Mucosa of stomach (tissue), 1 donor: Measurements from ENCODE around the gene OR51S1.
"Not testable (repeated sequence)": the region's sequence is repeated elsewhere in the genome, so short reads cannot be mapped to it uniquely, and the experiment has no call there.

Source experiments
- H3K27me3 ChIP-seq: one replicate; pipeline ENCODE4 v1.7.0; 2013; ENCODE audit warnings: mild to moderate bottlenecking, low read length; ENCODE audit not compliant: control insufficient read depth, insufficient read depth
- H3K36me3 ChIP-seq: one replicate; pipeline ENCODE4 v1.7.0; 2013; ENCODE audit warnings: low read length; ENCODE audit not compliant: control insufficient read depth, insufficient read depth
- H3K4me1 ChIP-seq: one replicate; pipeline ENCODE4 v1.7.0; 2013; ENCODE audit warnings: mild to moderate bottlenecking, low read length; ENCODE audit not compliant: control insufficient read depth, insufficient read depth
- H3K4me3 ChIP-seq: one replicate; pipeline ENCODE4 v1.7.0; 2013; ENCODE audit warnings: low read length
- H3K9ac ChIP-seq: one replicate; pipeline ENCODE4 v1.7.0; 2013; ENCODE audit warnings: mild to moderate bottlenecking, low read length, moderate library complexity
- H3K9me3 ChIP-seq: one replicate; pipeline ENCODE4 v1.7.0; 2013; ENCODE audit warnings: mild to moderate bottlenecking, low read length, moderate library complexity; ENCODE audit not compliant: control insufficient read depth
- donor health status: Pancreatic carcinoma.

Gene OR51S1

DNA sequence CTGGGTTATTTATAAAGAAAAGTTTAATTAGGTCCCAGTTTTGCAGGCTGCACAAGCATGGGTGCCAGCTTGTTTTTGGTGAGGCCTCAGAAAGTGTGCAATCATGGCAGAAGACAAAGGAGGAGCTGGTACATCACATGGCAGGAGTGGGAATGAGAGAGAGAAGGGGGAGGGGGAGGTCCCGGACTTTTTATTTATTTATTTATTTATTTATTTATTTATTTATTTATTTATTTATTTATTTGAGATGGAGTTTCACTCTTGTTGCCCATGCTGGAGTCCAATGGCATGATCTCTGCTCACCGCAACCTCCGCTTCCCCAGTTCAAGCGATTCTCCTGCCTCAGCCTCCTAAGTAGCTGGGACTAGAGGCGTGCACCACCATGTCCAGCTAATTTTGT, 47.7 kb downstream of the OR51S1 start:
- H3K9me3 ChIP-seq, H3K4me1 ChIP-seq, H3K27me3 ChIP-seq, H3K4me3 ChIP-seq, H3K36me3 ChIP-seq, H3K9ac ChIP-seq: not testable (repeated sequence)

DNA sequence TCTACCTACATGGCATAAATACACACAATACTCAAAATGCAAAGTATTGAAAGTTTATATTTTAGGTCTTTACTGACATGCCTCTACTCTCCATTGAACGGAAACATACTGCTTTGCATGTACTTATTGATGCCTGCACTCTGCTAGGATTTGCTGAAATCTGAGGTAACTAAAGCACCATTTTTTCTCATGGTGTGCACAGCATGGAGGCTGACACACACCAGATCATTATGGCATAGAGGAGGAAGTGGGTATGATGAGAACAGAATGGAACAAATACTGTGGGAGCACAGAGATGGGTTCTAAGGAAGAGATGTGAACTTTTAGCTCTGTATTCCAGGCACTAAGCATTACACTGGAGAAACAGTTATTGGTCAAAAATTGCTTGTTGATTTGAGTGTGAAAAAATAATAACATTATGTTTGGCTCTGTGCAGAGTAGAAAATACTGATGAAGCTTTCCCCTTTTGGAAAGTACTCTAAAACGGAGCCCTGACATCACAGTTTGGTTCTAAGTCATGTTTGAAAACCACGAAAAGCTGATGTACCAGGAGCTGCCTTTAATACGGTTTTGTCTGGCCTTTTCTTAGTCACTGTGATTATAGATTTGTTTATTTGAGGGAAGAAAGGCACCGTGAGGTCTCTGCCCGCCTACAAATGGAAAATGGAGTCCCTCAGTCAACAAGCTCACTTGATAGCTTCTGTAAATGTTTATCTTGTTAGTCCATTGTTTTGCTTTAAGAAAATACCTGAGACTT, 50.4 kb downstream of the OR51S1 start:
- H3K36me3 ChIP-seq: no peaks in the 10 kb centered on the region
- no peaks in the 10 kb centered on the region for H3K4me1 ChIP-seq
- H3K27me3 ChIP-seq: no peaks in the 10 kb centered on the region
- H3K9ac ChIP-seq: no peak overlapping the region
- no peaks in the 10 kb centered on the region for H3K9me3 ChIP-seq
- H3K4me3 ChIP-seq: no peak overlapping the region
